ENCODE results near the gene TACC2.
A peak's percentile ranks its signal among the peaks of the same experiment; 100 is the strongest.

TACC2 gene

DNA sequence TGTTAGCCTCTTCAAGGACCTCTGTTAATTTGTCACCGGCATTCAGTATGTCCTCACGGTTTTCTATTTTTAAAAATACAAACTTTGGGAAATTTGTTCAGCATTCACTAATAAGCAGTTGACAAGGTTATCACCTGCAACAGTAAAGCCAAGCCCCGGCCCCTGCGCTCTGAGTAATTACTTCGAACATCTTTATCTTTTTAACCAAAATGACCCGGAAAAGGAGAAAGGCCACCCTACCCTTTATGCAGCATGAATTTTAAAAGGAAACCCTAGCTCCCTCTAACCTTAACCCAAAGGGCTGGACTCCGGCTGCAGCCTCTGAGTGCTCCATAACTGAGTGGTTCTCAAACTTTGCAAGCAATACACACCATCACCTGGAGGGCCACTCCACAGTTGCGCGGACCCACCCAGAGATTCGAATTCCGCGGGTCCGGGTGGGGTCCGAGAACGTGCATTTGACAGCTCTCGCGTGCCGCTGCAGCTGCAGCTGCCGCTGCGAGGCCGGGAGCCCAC, 14.9 kb upstream of the TACC2 start:
- H3K4me1 ChIP-seq: no peaks in the 10 kb centered on the region
- no peak for DNase-seq
- H3K36me3 ChIP-seq: peaks cover 19% of the 10 kb centered on the region; the same call in 1 of the 2 replicates
- H3K4me3 ChIP-seq (ENCODE audit: low read depth, low read length): peak overlapping the region; percentile 73
- H3K9me3 ChIP-seq: no peaks in the 10 kb centered on the region
- TF ChIP-seq, protein P1, sequence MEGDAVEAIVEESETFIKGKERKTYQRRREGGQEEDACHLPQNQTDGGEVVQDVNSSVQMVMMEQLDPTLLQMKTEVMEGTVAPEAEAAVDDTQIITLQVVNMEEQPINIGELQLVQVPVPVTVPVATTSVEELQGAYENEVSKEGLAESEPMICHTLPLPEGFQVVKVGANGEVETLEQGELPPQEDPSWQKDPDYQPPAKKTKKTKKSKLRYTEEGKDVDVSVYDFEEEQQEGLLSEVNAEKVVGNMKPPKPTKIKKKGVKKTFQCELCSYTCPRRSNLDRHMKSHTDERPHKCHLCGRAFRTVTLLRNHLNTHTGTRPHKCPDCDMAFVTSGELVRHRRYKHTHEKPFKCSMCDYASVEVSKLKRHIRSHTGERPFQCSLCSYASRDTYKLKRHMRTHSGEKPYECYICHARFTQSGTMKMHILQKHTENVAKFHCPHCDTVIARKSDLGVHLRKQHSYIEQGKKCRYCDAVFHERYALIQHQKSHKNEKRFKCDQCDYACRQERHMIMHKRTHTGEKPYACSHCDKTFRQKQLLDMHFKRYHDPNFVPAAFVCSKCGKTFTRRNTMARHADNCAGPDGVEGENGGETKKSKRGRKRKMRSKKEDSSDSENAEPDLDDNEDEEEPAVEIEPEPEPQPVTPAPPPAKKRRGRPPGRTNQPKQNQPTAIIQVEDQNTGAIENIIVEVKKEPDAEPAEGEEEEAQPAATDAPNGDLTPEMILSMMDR (IDR thresholded peaks at IDR 0.05; ENCODE audit: low read depth, low read length): no peak
- H3K27me3 ChIP-seq: no peaks in the 10 kb centered on the region

DNA sequence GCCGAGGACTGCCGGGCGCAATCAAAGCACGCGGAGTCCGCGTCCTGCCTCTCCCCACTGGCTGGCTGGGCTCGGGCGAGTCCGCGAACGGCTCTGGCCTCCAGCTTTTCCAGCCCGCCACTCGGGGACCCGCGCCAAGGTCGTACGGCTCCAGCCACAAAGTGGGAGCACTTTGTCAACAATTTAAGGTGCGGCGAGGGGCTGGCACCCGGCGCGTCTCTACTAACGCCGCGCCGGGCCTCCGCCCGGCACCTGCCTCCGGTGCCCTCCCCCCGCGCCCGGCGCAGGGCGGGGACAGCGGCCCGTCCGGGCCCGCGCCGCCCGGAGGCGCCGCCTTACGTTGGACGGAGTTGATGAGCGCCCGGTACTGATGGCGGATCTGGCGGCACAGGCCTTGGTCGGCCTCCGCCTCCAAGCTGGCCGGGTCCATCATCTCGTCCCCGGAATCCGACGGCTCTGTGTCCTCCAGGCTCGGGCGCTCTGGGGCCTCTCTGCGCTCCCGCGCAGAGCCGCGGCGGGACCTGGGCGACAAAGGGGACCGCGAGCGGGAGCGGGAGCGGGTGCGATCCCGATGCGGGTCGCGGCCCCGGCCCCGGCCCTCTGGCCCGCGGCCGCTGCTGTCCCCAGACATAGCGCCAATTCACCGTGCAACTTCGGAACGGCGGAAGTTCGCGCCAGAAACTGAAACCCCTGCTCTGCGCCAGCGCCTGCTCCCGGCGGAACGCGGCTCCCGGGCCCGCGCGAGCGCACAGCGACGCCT, 14.2 kb upstream of the TACC2 start, which contains the start of gene NSMCE4A:
Gene NSMCE4A, minus strand, starts transcription at position 683 of the 760 bp plus-strand sequence. Its CDS starts 52 bp downstream, at position 631.
- Histone ChIP-seq H3K4me3 (ENCODE audit: low read depth, low read length) (peak within 1 kb of the TSS; percentile 73), H3K9me3 (no peaks in the 10 kb centered on the region), H3K4me1 (no peaks in the 10 kb centered on the region), H3K36me3 (peaks cover 18% of the 10 kb centered on the region; the same call in 1 of the 2 replicates), H3K27me3 (no peaks in the 10 kb centered on the region)
- peak; percentile 86 for DNase-seq
- TF ChIP-seq, protein P1 (IDR thresholded peaks at IDR 0.05; ENCODE audit: low read depth, low read length): peak; percentile 49; the same call in 1 of the 2 replicates

DNA sequence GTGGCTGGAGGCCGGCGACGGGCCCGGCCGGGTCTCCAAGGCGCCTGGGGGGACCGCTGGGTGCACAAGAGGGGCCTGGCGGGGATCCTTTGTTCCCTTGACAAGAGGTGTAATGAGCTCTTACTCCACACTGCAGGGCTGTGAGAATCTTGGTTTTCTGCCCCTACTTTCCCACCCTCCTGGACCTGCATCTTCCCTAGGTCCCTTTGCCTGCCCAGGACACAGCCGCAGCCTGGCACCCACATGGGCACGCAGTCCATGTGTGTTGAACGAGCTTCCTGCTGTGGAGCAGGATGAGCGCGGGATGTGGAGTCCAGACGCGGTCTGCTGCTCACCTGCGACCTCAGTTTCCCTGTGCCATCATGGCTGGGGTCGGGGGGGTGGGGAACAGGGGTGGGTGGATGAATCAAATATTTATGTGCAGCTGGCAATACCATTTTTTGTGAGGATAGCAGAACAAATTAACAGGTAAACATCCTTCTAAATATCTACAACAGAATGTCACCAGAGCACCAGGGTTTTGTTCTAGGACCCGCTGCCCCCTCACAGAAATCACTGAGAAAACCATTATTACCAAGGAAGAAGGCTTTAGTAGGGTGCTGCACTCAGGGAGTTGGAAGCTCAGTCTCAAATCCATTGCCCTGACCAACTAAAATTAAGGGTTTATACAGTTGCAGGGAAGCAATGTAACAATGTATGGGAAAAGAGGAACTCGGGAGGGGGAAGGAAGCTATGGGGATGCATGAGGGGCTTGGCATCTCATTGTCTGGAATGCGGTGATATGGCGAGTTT, 13.5 kb upstream of the TACC2 start:
- Histone ChIP-seq H3K4me1 (no peaks in the 10 kb centered on the region), H3K4me3 (ENCODE audit: low read depth, low read length) (peak overlapping the region; percentile 73), H3K36me3 (peaks cover 15% of the 10 kb centered on the region; the same call in 1 of the 2 replicates), H3K27me3 (no peaks in the 10 kb centered on the region), H3K9me3 (no peaks in the 10 kb centered on the region)
- TF ChIP-seq, protein P1 (IDR thresholded peaks at IDR 0.05; ENCODE audit: low read depth, low read length): no peak; the same call in 1 of the 2 replicates
- DNase-seq: no peak

DNA sequence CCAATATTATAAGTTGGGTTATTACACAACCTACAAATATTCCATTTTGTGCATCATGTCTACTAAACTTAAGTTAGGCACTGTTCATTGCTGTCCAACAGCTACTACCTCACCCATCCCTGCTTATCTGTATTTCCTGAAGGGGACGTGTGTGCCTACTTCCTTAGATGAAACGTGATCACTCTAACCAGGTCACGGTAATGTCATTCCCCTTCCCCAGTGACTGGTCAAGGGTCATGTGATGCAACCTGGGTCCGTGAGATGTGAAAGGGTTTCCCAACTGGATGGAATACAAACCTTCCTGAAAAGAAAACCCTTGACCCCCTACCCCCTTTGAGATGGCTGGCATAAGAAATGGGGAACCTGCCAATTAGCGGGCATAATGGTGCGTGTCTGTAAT, 12.4 kb upstream of the TACC2 start:
- no peak overlapping the region for H3K4me3 ChIP-seq (ENCODE audit: low read depth, low read length)
- no peak for DNase-seq

DNA sequence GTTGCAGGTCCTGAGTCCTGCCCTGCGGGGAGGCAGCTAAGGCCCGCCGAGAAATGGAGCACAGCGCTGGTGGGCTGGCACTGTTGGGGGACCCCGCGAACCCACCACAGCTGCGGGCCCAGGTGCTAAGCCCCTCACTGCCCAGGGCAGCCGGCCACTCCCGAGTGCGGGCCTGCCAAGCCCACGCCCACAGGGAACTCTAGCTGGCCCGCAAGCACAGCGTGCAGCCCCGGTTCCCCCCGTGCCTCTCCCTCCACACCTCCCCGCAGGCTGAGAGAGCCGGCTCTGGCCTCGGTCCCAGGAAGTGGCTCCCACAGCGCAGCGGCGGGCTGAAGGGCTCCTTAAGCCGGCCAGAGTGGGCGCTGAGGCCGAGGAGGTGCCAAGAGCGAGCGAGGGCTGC, 10.5 kb upstream of the TACC2 start:
- Histone ChIP-seq H3K4me1 (no peaks in the 10 kb centered on the region), H3K4me3 (ENCODE audit: low read depth, low read length) (no peak overlapping the region), H3K27me3 (no peaks in the 10 kb centered on the region), H3K9me3 (no peaks in the 10 kb centered on the region), H3K36me3 (peaks cover 3% of the 10 kb centered on the region; the same call in 1 of the 2 replicates)
- no peak for DNase-seq
- TF ChIP-seq, protein P1 (IDR thresholded peaks at IDR 0.05; ENCODE audit: low read depth, low read length): no peak

More for the DNA sequence above, 12.4 kb upstream of the TACC2 start:
- TF ChIP-seq, protein P1 (IDR thresholded peaks at IDR 0.05; ENCODE audit: low read depth, low read length): no peak
- Histone ChIP-seq H3K36me3 (peaks cover 11% of the 10 kb centered on the region; the same call in 1 of the 2 replicates), H3K9me3 (no peaks in the 10 kb centered on the region), H3K4me1 (no peaks in the 10 kb centered on the region), H3K27me3 (no peaks in the 10 kb centered on the region)

All from BE2C (cell line).